Measurements from ENCODE around the gene CHCT1. TPM values are rescaled to one million over a fixed set of nuclear protein-coding genes. Genes with fewer than 3 reads are reported as not detected.

The CHCT1 gene
- total RNA-seq, 2 experiments from 2014 or later: not detected

DNA sequence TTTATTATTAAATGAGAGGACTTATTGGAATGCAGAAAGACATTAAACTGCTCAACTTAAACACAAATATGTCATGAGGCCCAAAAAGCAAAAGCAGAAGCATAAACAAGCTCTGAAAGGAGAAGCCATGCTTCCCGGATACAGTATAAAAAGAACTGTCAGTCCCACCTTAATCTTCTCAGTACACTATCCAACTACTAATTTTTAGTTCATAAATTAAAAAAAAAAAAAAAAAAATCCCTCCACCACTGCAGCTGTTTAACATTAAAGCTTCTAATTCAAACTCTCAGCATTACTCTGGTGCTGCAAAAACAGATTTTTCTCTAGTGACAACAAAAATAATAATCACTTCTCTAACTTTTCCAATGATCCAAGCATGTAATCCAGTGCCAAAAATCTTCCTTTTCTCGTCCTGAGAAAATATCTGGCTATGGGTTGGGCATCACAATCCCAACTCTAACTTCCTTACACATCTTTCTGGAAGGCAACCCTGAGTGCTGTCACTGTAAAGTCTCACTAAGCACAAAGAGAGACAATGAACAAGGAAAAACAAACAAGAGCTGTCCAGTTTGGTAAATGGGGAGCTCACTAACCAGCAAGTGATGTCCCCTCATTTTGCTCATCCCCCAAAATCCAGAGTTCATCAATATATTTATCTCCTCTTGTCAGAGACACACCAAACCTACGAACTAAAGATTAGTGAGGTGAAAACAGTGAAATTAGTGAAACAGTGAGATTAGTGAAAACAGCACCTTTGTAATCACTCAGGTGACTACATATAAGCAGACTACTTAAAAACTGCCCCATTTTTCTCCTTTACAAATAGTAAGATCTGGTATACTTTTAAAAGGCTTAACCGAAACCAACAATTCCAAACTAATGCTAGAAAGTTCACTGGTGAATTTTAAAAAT is 35.9 kb upstream of the CHCT1 start:
- Histone ChIP-seq H2AFZ (ENCODE audit: low read length) (no peak overlapping the region), H3K4me1 (ENCODE audit: insufficient read depth, low read length, poor library complexity, severe bottlenecking) (peaks cover 15% of the 10 kb centered on the region), H4K20me1 (ENCODE audit: insufficient read depth, low read length) (no peaks in the 10 kb centered on the region), H3K9me2 (ENCODE audit: insufficient read depth, low read length) (no peaks in the 10 kb centered on the region), H3K79me2 (ENCODE audit: insufficient read depth, low read depth, low read length) (peaks cover 56% of the 10 kb centered on the region), H3K9me3 (ENCODE audit: low read length) (no peaks in the 10 kb centered on the region), H3K36me3 (ENCODE audit: insufficient read depth, low read length) (no peaks in the 10 kb centered on the region), H3K27ac (ENCODE audit: low read depth, low read length, poor library complexity, severe bottlenecking) (no peak overlapping the region), H3K4me3 (ENCODE audit: low read depth, low read length, poor library complexity, severe bottlenecking) (no peak overlapping the region), H3K4me2 (ENCODE audit: low read length) (no peak overlapping the region)
- no TSS peak for BruUV-seq (replicated peaks)
- intact Hi-C loops (cut with micrococcal nuclease; ENCODE audit: unreplicated experiment): no loop called here
- CTCF ChIA-PET (ENCODE audit: unreplicated experiment): no interaction called here
- DNase-seq (ENCODE audit: low spot score): no peak
- no peak for TF ChIP-seq EZH2phosphoT487 (IDR thresholded peaks at IDR 0.05; ENCODE audit: borderline replicate concordance, low read depth, low read length)
- TF ChIP-seq, protein P1, sequence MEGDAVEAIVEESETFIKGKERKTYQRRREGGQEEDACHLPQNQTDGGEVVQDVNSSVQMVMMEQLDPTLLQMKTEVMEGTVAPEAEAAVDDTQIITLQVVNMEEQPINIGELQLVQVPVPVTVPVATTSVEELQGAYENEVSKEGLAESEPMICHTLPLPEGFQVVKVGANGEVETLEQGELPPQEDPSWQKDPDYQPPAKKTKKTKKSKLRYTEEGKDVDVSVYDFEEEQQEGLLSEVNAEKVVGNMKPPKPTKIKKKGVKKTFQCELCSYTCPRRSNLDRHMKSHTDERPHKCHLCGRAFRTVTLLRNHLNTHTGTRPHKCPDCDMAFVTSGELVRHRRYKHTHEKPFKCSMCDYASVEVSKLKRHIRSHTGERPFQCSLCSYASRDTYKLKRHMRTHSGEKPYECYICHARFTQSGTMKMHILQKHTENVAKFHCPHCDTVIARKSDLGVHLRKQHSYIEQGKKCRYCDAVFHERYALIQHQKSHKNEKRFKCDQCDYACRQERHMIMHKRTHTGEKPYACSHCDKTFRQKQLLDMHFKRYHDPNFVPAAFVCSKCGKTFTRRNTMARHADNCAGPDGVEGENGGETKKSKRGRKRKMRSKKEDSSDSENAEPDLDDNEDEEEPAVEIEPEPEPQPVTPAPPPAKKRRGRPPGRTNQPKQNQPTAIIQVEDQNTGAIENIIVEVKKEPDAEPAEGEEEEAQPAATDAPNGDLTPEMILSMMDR (conservative IDR thresholded peaks at IDR 0.05; ENCODE audit: low read length): no peak
- POLR2A ChIA-PET: interaction anchor here (0.6 to 1.0 kb wide), 4 partner anchors 16 to 203 kb away, joined by 3 to 6 read pairs (median 4); no protein-coding TSS in a partner anchor

DNA sequence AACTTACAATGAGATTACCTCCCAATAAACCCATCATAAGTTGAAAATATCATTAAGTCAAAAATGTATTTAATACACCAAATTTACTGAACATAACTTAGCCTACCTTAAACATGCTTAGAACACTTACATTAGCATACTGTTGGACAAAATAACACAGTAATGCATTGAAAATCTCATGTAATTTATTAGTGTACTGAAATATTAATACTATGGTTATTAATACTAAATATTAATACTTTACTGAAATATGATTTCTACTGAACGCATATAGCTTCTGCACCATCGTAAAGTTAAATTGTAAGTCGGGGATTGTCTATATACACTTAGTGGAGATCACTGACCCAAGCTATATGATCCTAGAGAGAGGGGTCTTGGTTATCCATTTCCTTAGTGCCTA is 34.6 kb upstream of the CHCT1 start:
- Histone ChIP-seq H3K4me1 (ENCODE audit: insufficient read depth, low read length, poor library complexity, severe bottlenecking) (peaks cover 15% of the 10 kb centered on the region), H3K4me3 (ENCODE audit: low read depth, low read length, poor library complexity, severe bottlenecking) (no peak overlapping the region), H3K36me3 (ENCODE audit: insufficient read depth, low read length) (no peaks in the 10 kb centered on the region), H3K9me2 (ENCODE audit: insufficient read depth, low read length) (no peaks in the 10 kb centered on the region), H3K9me3 (ENCODE audit: low read length) (no peaks in the 10 kb centered on the region), H2AFZ (ENCODE audit: low read length) (no peak overlapping the region), H3K79me2 (ENCODE audit: insufficient read depth, low read depth, low read length) (peaks cover 56% of the 10 kb centered on the region), H3K4me2 (ENCODE audit: low read length) (no peak overlapping the region), H4K20me1 (ENCODE audit: insufficient read depth, low read length) (no peaks in the 10 kb centered on the region), H3K27ac (ENCODE audit: low read depth, low read length, poor library complexity, severe bottlenecking) (no peak overlapping the region)
- CTCF ChIA-PET (ENCODE audit: unreplicated experiment): no interaction called here
- POLR2A ChIA-PET: no interaction called here
- no peak for TF ChIP-seq EZH2phosphoT487 (IDR thresholded peaks at IDR 0.05; ENCODE audit: borderline replicate concordance, low read depth, low read length)
- TF ChIP-seq, protein P1 (conservative IDR thresholded peaks at IDR 0.05; ENCODE audit: low read length): no peak
- BruUV-seq (replicated peaks): no TSS peak
- intact Hi-C loops (cut with micrococcal nuclease; ENCODE audit: unreplicated experiment): no loop called here
- DNase-seq (ENCODE audit: low spot score): no peak

DNA sequence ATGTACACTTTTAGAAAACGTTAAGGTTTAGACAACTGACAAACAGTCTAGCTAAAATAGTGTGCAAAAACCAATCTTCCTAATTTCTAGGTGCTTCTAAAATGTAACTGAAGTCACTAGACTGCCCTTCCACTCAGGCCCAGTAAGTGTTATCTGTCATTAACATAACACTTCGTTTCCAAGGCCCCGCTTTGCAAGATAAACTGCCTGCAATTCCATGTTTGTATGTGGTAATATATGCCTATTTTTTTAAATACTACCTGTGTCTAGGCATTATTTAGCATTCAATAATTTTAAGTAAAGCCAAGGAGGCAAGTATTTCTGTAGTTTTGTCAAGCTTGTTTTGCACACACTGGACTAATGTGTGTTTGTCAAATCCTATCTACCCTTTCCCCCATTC is 33.5 kb upstream of the CHCT1 start:
- POLR2A ChIA-PET: no interaction called here
- Histone ChIP-seq H3K9me2 (ENCODE audit: insufficient read depth, low read length) (no peaks in the 10 kb centered on the region), H3K9me3 (ENCODE audit: low read length) (no peaks in the 10 kb centered on the region), H3K27ac (ENCODE audit: low read depth, low read length, poor library complexity, severe bottlenecking) (no peak overlapping the region), H3K4me2 (ENCODE audit: low read length) (no peak overlapping the region), H4K20me1 (ENCODE audit: insufficient read depth, low read length) (no peaks in the 10 kb centered on the region), H2AFZ (ENCODE audit: low read length) (no peak overlapping the region), H3K4me1 (ENCODE audit: insufficient read depth, low read length, poor library complexity, severe bottlenecking) (peaks cover 22% of the 10 kb centered on the region), H3K36me3 (ENCODE audit: insufficient read depth, low read length) (no peaks in the 10 kb centered on the region), H3K4me3 (ENCODE audit: low read depth, low read length, poor library complexity, severe bottlenecking) (no peak overlapping the region), H3K79me2 (ENCODE audit: insufficient read depth, low read depth, low read length) (peaks cover 55% of the 10 kb centered on the region)
- CTCF ChIA-PET (ENCODE audit: unreplicated experiment): no interaction called here
- intact Hi-C loops (cut with micrococcal nuclease; ENCODE audit: unreplicated experiment): no loop called here
- no peak for DNase-seq (ENCODE audit: low spot score)
- TF ChIP-seq, protein P1 (conservative IDR thresholded peaks at IDR 0.05; ENCODE audit: low read length): no peak
- TF ChIP-seq EZH2phosphoT487 (IDR thresholded peaks at IDR 0.05; ENCODE audit: borderline replicate concordance, low read depth, low read length): no peak
- no TSS peak for BruUV-seq (replicated peaks)
